Sigmoid colon (tissue), 7 donors: ENCODE measurements around the gene ENDOU. TPM values are rescaled to one million over a fixed set of nuclear protein-coding genes. Genes with fewer than 3 reads are reported as not detected.
A peak's percentile ranks its signal among the peaks of the same experiment; 100 is the strongest.

ENCODE experiments used
- DNase-seq: peaks from one replicate; pipeline ENCODE4 v3.0.0-alpha.2; 2019
- H3K27ac ChIP-seq, 4 donors: fragments of 200-600 bp; sonication (generic); one replicate each; pipeline ENCODE4 v1.5.1; 2016 to 2019; ENCODE audit warnings: mild to moderate bottlenecking in 1 of 4
- H3K27me3 ChIP-seq, 3 donors: fragments of 200-600 bp; sonication (generic); one replicate each; pipeline ENCODE4 v1.5.1; 2019; ENCODE audit warnings: mild to moderate bottlenecking in 1 of 3
- H3K36me3 ChIP-seq, 4 donors: fragments of 200-600 bp; sonication (generic); one replicate each; pipeline ENCODE4 v1.5.1; 2016 to 2019
- H3K4me1 ChIP-seq, 4 donors: fragments of 200-600 bp; sonication (generic); one replicate each; pipeline ENCODE4 v1.5.1; 2017 to 2019
- H3K4me3 ChIP-seq, 4 donors: fragments of 200-600 bp; sonication (generic); one replicate each; pipeline ENCODE4 v1.5.1; 2017 to 2019; ENCODE audit warnings: mild to moderate bottlenecking in 2 of 4, moderate library complexity in 1 of 4
- H3K9me3 ChIP-seq, 4 donors: fragments of 200-600 bp in 3 of 4; sonication (generic) in 3 of 4; one replicate each; pipeline versions ENCODE4 v1.5.1 to v1.6.1; 2013 to 2019
- CTCF ChIP-seq, 4 experiments: fragments of 450-650 bp in 3 of 4; fragments of 200-600 bp in 1 of 4; IDR thresholded peaks; one replicate each; pipeline ENCODE4 v1.5.1; 2016 to 2019; ENCODE audit warnings: antibody characterized with exemption in 4 of 4, mild to moderate bottlenecking in 3 of 4, moderate library complexity in 2 of 4
- EP300 ChIP-seq, 4 donors: sonication (generic); formaldehyde crosslinking; IDR thresholded peaks; one replicate each; pipeline ENCODE4 v1.6.1; 2017; ENCODE audit warnings: antibody characterized with exemption in 4 of 4
- POLR2A ChIP-seq, 2 donors: fragments of 450-650 bp; IDR thresholded peaks; one replicate each; pipeline ENCODE4 v1.6.1; 2016; ENCODE audit warnings: antibody characterized with exemption in 2 of 2, mild to moderate bottlenecking in 2 of 2, moderate library complexity in 2 of 2
- POLR2AphosphoS5 ChIP-seq, 4 donors: sonication (generic); formaldehyde crosslinking; IDR thresholded peaks; one replicate each; pipeline ENCODE4 v1.6.1; 2017; ENCODE audit warnings: antibody characterized with exemption in 4 of 4
- WGBS, 2 donors: extraction: QIAGEN DNeasy Blood & Tissue Kit; methylation state at CpG; one replicate each; pipeline ENCODE4 v1.1.7; 2013; 5-methylcytosine and 5-hydroxymethylcytosine counted together
- intact Hi-C: fragments of 100-400 bp; cut with DNase I; formaldehyde crosslinking; loops from one replicate; pipeline ENCODE4 v1.15.1; 2023
- polyA plus RNA-seq, 3 donors: library from polyadenylated mRNA; stranded (reverse); fragments of 200-250 nt; gene quantifications; one replicate each; pipeline ENCODE4 v1.2.3, GENCODE V29; 2013
- total RNA-seq, 4 donors: library from RNA; depleted of rRNA; stranded (reverse); fragments of >200 nt; gene quantifications; one replicate each; pipeline ENCODE4 v1.1.0, GENCODE V29; 2016
- donor health status: healthy with polysubstance abuse.
- donor health status: Bipolar disorder and iron deficiency.
- donor health status: healthy.

Gene ENDOU
- total and polyA plus RNA-seq, 7 donors = 0.25 to 1.6 (median 0.43) TPM; not detected in 3

- no peaks in the 10 kb centered on the region for H3K9me3 ChIP-seq
- peak overlapping the region; percentile 79 to 88 (median 85) for H3K27ac ChIP-seq
- no peaks in the 10 kb centered on the region for H3K27me3 ChIP-seq
- WGBS, 2 donors = 81 to 87% methylated on average over 6 of the region's 6 CpGs
- H3K4me1 ChIP-seq = peaks cover 0 to 46% (median 38%) of the 10 kb centered on the region in 4 donors
- intact Hi-C loops = loop anchor here (2.0 kb wide), 1 partner anchor 50 kb away; no protein-coding TSS in a partner anchor
- DNase-seq = no peak
- peaks cover 0 to 14% (median 0%) of the 10 kb centered on the region in 4 donors for H3K36me3 ChIP-seq
- TF ChIP-seq EP300 (IDR thresholded peaks at IDR 0.05) = no peak
- no peak for TF ChIP-seq POLR2A (IDR thresholded peaks at IDR 0.05)
- no peak for TF ChIP-seq POLR2AphosphoS5 (IDR thresholded peaks at IDR 0.05)
- TF ChIP-seq CTCF (IDR thresholded peaks at IDR 0.05) = no peak
- no peak overlapping the region for H3K4me3 ChIP-seq
These were observed 8.2 kb downstream of the ENDOU start for GRCh38 chr12:47717046-47717442.

- peaks cover 0 to 14% (median 0%) of the 10 kb centered on the region in 4 donors for H3K36me3 ChIP-seq
- H3K4me3 ChIP-seq = peak overlapping the region in 1 of 4 donors; percentile 13
- intact Hi-C loops = loop anchor here (1.0 to 2.0 kb wide), 3 partner anchors 51 to 121 kb away; no protein-coding TSS in a partner anchor
- H3K4me1 ChIP-seq = peaks cover 0 to 46% (median 38%) of the 10 kb centered on the region in 4 donors
- no peak for DNase-seq
- H3K9me3 ChIP-seq = no peaks in the 10 kb centered on the region
- WGBS, 2 donors = 77 to 85% methylated on average over 13 of the region's 13 CpGs
- no peaks in the 10 kb centered on the region for H3K27me3 ChIP-seq
- TF ChIP-seq POLR2AphosphoS5 (IDR thresholded peaks at IDR 0.05) (no peak), EP300 (IDR thresholded peaks at IDR 0.05) (no peak), POLR2A (IDR thresholded peaks at IDR 0.05) (no peak)
- H3K27ac ChIP-seq = peak overlapping the region; percentile 79 to 88 (median 85)
These were observed 9.3 kb downstream of the ENDOU start for GRCh38 chr12:47715877-47716548.

DNA sequence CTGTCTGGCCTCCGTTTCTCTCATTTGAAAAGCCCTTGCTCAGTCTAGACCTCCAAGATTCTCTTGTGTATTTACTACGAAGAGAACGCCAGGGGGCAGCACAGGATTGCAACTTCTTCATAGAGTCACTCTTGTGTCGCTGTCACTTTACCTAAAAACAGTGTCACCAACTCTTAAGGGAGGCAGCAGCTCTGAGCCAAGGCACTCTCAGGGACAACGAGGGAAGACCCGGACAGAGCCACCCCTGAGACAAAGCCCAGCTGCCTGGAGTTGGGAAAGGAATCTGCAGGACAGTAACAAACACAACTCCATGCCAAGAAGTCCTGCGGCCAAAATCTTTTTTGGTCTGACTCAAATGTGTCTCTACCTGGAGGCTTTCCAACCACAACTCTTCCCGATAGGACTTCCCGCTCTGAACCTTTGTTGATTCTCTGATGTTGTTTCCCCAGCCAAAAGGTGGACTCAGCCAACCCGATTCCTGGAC is 9.9 kb downstream of the ENDOU start:
- Histone ChIP-seq H3K36me3 (peaks cover 0 to 9% (median 0%) of the 10 kb centered on the region in 4 donors), H3K27ac (peak overlapping the region; percentile 79 to 88 (median 85)), H3K9me3 (no peaks in the 10 kb centered on the region), H3K4me3 (peak overlapping the region in 1 of 4 donors; percentile 13), H3K27me3 (no peaks in the 10 kb centered on the region), H3K4me1 (peaks cover 0 to 46% (median 38%) of the 10 kb centered on the region in 4 donors)
- no peak for TF ChIP-seq EP300 (IDR thresholded peaks at IDR 0.05)
- TF ChIP-seq POLR2AphosphoS5 (IDR thresholded peaks at IDR 0.05) = peak in 2 of 4 donors; percentile 55 to 61
- TF ChIP-seq POLR2A (IDR thresholded peaks at IDR 0.05) = no peak
- TF ChIP-seq CTCF (IDR thresholded peaks at IDR 0.05) = peak; percentile 63 to 85 (median 74)
- peak; percentile 94 for DNase-seq
- 9 to 22% methylated on average over 10 of the region's 10 CpGs for WGBS, 2 donors
- intact Hi-C loops = loop anchor here (1.0 to 2.0 kb wide), 2 partner anchors 63 to 122 kb away; no protein-coding TSS in a partner anchor

GRCh38 chr12:47714826-47715386 is 10.4 kb downstream of the ENDOU start:
- H3K27me3 ChIP-seq = no peaks in the 10 kb centered on the region
- H3K27ac ChIP-seq = peak overlapping the region; percentile 79 to 88 (median 85)
- WGBS, 2 donors = 40 to 49% methylated on average over 5 of the region's 5 CpGs
- intact Hi-C loops = loop anchor here (1.0 to 2.0 kb wide), 2 partner anchors 64 to 122 kb away; no protein-coding TSS in a partner anchor
- TF ChIP-seq POLR2A (IDR thresholded peaks at IDR 0.05) (no peak), POLR2AphosphoS5 (IDR thresholded peaks at IDR 0.05) (no peak), EP300 (IDR thresholded peaks at IDR 0.05) (no peak), CTCF (IDR thresholded peaks at IDR 0.05) (no peak)
- H3K4me3 ChIP-seq = no peak overlapping the region
- peaks cover 0 to 46% (median 38%) of the 10 kb centered on the region in 4 donors for H3K4me1 ChIP-seq
- no peaks in the 10 kb centered on the region for H3K9me3 ChIP-seq
- H3K36me3 ChIP-seq = peaks cover 0 to 6% (median 0%) of the 10 kb centered on the region in 4 donors
- DNase-seq = no peak

- H3K27ac ChIP-seq = no peak overlapping the region
These were observed 13.1 kb downstream of the ENDOU start for GRCh38 chr12:47712171-47712570.

More at GRCh38 chr12:47712171-47712570, 13.1 kb downstream of the ENDOU start:
- TF ChIP-seq POLR2A (IDR thresholded peaks at IDR 0.05) = no peak
- TF ChIP-seq POLR2AphosphoS5 (IDR thresholded peaks at IDR 0.05) = no peak
- no peak for TF ChIP-seq EP300 (IDR thresholded peaks at IDR 0.05)
- TF ChIP-seq CTCF (IDR thresholded peaks at IDR 0.05) = no peak
- WGBS, 2 donors = 91 to 96% methylated on average over 6 of the region's 6 CpGs
- Histone ChIP-seq H3K9me3 (no peaks in the 10 kb centered on the region), H3K36me3 (no peaks in the 10 kb centered on the region), H3K4me1 (peaks cover 0 to 36% (median 26%) of the 10 kb centered on the region in 4 donors), H3K27me3 (no peaks in the 10 kb centered on the region), H3K4me3 (no peak overlapping the region)
- intact Hi-C loops = no loop called here
- DNase-seq = no peak
